Brain pericyte (primary cell): Measurements from ENCODE around the gene SH2D6.
"Not testable (repeated sequence)": the region's sequence is repeated elsewhere in the genome, so short reads cannot be mapped to it uniquely, and the experiment has no call there.

Experiments
- DNase-seq: peaks from one replicate; pipeline ENCODE4 v3.0.0-alpha.2; 2012; ENCODE audit warnings: low read depth, low spot score

SH2D6 gene

DNA sequence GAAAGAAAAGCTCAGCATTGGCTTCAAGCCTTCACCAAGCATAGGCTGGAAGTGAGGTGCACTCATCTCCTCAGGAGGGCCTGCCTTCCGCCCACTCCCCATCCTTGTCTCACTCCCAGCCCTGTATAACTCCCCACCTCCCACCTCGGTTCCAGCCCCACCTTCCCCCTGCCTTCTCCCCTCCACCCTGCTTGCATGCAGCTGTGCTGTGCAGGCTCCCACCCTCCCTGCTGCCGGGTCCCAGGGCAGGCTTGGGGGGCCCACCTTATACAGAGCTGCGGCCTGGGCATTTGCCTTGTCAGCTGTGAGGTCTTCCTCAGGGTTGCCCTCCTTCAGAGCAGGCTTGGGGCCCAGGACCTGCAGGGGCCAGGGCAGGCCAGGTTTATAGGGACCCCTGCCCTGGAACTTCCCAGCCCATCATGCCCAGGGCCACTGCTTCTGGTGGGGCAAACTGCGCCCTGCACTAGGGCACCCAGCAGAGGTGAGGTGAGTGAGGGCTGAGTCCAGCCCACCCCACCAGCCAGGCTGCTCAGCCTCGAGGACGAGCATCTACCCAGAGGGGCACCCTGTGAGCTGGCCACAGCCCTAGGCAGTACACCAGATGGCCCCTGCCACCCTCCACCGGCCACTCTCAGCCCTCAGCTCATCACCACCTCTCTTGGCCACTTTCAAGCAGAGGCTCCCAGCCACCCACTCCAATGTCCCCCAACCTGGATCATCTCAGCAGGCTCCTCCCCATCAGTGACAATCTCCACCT lies 19.9 kb upstream of the SH2D6 start:
- no peak for DNase-seq

GRCh38 chr2:85399183-85399455 lies 19.4 kb upstream of the SH2D6 start:
- DNase-seq = no peak

DNA sequence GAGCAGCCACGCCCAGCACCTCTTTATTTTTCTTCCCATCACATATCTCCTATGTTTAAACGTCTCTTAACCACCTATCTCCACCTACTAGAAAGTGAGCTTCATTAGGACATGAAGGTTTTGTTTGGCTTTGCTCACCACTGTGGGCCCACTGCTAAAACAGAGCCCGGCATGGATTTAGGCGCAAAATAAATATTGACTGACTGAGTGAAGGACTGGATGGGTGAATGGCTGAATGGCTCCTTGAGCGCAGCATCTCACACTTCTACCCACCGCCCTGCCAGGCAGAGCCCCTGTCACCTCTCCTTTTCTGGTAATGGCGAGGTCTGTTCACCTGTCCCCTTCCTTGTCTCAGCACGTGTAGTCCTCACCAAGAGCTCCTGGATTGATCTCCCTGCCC lies 18.5 kb upstream of the SH2D6 start:
- no peak for DNase-seq

- DNase-seq = no peak
These were observed 17.7 kb upstream of the SH2D6 start for GRCh38 chr2:85400541-85401463.

DNA sequence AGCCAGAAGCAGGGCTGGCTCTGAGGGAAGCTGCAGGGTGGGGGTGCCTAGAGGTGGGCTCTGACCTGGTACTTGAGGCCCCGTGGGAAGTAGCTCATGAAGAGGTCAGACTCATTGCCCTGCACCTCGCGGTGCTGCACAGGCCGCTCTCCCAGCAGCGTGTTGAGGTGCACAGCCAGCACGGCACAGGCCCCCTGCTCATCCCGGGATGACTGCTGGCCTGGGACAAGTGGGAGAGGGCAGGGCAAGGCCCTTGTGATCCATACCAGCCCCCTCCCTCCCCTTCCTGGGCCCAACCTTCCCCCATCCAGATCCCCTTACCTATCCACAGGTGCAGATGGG lies 17.1 kb upstream of the SH2D6 start:
- no peak for DNase-seq

GRCh38 chr2:85401844-85402243 lies 16.7 kb upstream of the SH2D6 start:
- no peak for DNase-seq

GRCh38 chr2:85405201-85406059 lies 13.1 kb upstream of the SH2D6 start:
- DNase-seq = peak; percentile 64

DNA sequence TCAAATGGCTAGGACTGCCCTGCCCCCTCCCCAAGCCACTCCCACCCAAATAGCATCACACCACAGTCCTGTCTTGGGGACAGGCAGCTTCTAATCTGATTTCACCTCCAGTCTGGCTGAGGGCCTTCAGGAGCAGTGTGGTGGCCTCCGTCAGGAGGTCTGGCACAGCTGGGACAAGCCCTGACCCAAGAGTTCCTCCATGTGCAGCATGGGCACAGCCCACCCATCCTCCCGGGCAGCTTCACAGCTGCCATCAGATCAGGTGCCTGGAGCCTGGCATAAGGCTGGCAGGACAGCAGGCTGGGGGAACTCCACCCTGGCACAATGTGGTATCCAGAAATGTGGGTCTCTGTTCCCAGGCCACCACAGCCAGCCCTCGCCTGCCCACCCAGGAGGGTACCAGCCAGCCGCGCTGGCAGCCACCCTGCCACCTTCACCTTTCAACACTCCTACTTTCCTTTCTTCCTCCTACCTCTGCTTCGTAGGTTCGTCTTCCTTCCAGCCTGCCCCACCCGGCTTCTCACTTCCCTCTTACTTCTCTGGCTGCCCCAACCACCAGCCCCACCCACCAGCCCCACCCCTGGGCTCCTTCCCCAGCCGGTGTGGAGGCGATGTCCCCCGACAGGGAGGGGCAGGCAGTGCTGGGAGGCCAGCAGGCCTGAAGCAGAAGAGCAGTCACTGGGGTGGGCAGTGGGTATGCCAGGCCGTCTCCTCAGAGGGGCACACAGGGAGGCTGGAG lies 8.5 kb upstream of the SH2D6 start, which contains the start of gene CAPG:
CAPG (minus strand) TSS at position 522 of the 739 bp plus-strand sequence. CDS start 8,221 bp downstream, outside the sequence.
- no peak for DNase-seq

- DNase-seq = no peak
These were observed 7.7 kb upstream of the SH2D6 start for GRCh38 chr2:85410584-85411404.

GRCh38 chr2:85411405-85411748 lies 7.1 kb upstream of the SH2D6 start:
- DNase-seq = no peak

GRCh38 chr2:85413592-85414420 lies 4.7 kb upstream of the SH2D6 start:
- DNase-seq = no peak

- not testable (repeated sequence) for DNase-seq
These were observed 4.1 kb upstream of the SH2D6 start for GRCh38 chr2:85414421-85414759.

GRCh38 chr2:85414761-85415553 lies 3.6 kb upstream of the SH2D6 start:
- no peak for DNase-seq

GRCh38 chr2:85415980-85416650 lies 2.4 kb upstream of the SH2D6 start:
- no peak for DNase-seq

- DNase-seq = no peak
These were observed 628 bp downstream of the SH2D6 start for GRCh38 chr2:85419009-85419675.

DNA sequence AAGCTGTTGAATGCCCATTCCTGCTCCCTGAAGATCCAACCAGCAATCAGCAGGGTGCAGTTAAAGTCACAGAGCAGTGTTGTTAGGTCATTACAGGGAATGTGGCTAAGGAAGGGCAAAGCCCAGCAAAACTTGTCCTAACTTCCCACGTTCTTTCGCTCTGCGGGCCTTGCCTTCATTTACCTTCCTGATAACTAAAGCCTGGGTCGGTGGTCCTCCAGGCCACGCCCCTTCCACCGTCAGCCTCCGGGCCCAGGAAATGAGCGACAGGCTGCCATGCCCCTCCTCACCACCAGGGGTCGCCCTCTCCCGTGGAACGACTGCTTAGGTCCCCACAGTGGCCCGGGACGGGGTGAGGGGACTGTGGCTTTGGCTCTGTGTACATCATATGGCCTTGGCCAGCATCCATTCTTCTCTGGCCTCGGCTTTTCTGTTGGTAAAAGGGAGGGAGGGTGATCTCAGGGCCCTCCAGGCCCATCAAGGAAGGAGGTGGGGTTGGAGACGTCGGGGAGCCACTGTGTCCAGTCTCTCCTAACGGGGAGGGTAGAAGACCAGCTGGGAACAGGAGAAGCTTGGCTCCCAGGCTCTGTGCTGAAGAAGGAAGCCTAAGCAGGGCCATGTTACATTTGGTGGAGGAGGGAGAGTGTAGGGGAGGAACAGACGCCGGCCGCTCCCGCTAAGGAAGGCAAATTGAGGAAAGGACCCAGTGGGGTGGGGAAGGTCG lies 2.2 kb downstream of the SH2D6 start:
- DNase-seq = peak; percentile 63
